Activated CD4-positive, CD25-positive, alpha-beta regulatory T cell treated with anti-CD3 and anti-CD28 coated beads, Interleukin-2, amount 50 U/mL, for 24 hours (primary cell): ENCODE results near the gene FAM72B.
"Not testable (repeated sequence)": the region's sequence is repeated elsewhere in the genome, so short reads cannot be mapped to it uniquely, and the experiment has no call there.

Experiments used
- ATAC-seq, 2 donors: fragments of 150-1000 bp; cut with Tn5 transposase; one replicate each; pipeline ENCODE4 v1.10.0; 2021; ENCODE audit warnings: mild to moderate bottlenecking in 1 of 2, moderate library complexity in 1 of 2

The FAM72B gene

DNA sequence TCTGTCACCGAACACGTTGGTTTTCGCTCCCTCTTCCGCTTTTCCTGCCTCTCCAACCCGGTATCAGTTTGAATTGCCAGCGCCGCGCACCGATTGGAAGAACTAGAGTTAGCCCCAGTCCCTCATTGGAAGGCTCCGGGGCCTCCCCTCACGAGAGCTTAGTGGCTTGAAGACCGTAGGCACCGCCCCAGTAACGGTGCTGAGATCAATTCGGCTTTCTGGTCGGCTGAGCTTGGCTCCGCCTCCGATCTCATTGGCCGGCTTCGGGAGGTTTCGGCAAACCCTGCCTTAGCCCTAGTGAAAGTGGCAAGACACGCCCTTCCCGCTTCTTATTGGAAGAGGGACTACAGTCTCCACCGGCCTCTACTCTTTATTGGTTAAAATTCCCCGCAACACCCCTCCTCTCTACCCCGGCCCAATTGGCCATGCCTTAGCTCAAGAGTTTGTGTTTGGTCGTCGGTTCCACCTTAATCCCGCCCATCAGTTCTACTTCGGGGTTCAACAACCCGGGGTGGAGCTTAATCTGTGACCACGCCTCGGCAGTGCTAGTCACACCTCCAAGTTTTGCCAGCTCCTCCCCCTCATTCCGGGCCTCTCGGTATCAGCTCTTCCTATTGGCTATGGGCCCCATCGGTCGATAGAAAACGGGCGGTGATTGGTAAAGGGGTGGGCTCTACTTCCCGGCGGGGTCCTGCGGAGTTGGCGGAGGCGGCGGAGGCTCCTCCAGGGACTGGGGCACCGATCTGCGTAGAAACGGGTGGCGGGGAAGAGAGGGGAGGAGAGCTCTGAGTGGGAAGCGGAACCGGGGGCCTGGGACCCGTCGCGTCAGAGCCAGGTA lies at the start of gene FAM72B, which contains the start of gene SRGAP2C:
TSS of gene FAM72B (minus strand) at position 51 of the 838 bp plus-strand sequence. CDS start 851 bp downstream, outside the sequence.
TSS of gene SRGAP2C (plus strand) at position 686 of the 838 bp plus-strand sequence. CDS start 2,472 bp downstream, outside the sequence.
- peak; percentile 86 to 90 for ATAC-seq

DNA sequence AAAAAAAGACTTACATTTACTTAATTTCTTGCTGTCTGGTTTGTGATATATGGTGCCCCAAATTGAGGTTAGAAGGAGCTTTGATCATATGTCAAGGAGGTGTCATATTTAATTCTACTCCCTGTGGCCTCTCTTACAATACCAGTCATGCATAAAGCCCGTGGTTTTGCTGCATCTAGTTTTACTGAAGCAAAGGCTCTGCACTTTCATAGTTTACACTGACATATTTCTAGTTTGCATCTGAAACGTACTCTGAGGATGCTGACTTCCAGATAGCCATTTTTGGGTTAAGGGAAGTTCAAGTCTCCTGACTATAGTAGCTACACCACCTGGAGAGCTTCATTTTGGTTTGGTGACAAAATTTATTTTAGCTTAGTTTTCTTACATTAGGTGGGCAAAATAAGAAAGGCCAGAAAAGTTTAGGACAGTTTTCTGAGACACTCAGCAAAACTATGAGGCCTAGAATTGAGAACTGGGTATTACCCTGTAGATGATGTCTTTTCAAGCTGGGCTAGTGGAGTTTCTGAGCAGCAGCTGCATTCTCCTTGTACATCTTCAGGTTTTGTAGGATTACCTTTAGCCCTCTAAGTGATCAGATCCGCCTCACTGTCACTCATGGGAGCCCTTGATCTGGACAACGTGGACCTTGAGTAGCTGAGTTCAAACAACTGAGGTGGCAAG lies 48.4 kb upstream of the FAM72B start:
- ATAC-seq = peak in 1 of 2 donors; percentile 30

DNA sequence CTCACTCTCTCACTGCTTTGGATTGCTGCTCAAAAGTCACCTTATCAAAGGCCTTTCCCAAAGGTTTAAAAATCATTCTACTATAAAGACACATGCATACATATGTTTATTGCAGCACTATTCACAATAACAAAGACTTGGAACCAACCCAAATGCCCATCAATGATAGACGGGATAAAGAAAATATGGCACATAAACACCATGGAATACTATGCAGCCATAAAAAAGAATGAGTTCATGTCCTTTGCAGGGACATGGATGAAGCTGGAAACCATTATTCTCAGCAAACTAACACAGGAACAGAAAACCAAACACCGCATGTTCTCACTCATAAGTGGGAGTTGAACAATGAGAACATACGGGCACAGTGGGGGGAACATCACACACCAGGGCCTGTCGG lies 46.5 kb upstream of the FAM72B start:
- not testable (repeated sequence) for ATAC-seq

DNA sequence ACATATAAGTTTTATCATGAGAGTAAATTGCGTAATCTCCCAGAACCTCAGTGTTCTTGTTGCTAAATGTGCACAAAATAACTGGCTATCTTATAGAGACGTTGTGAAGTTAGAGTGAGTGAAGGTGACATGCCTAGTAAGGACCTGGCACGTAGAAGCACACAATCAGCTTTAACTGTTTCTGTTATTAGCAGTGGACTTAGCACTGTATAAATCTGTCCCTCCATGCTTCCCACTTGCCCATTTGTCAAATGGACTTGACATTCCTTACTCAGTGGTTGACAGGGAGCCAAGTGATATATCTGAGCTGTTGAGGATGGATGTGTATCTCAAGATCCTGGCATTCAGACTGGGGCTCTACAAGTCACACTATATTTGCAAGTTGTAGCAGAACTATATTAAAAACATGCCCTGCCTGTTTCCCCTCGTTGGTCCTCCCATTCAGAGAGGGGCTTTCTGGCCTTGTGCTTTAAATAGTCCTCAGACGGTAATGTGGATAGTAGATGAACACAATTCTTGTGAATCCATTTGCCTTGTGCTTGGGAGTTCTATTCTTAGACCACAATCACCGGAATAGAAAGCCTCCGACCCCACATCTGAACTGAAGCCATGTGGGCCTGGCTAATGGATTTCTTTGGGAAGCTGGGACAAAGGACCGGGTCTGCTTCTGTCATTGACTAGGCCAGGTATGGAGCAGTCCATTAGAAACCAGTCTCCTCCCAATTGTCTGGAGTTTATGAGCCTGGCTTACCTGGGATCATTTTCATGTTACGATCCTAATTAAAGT lies 43.6 kb upstream of the FAM72B start:
- not testable (repeated sequence) for ATAC-seq

DNA sequence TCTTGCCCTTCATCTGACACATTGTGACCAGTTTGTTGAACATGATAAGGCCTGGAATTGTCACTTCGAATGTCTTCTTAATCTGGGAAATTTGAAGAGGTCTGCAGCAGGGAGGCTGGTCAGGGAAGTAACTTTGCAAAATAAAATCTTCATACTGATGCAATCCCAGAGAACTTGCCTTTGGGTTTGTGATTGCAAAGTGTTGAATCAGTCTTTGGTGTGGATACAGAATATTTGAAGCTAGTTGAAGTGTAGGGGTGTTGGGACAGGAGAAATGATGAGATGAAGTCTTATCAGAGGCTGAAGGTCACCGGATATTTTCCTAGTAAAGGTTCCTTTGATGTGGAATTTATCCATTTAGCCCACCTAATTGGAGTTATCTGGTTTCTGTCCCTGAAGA lies 42.8 kb upstream of the FAM72B start:
- ATAC-seq = not testable (repeated sequence)

- ATAC-seq = not testable (repeated sequence)
These were observed 42.3 kb upstream of the FAM72B start for GRCh38 chr1:121226295-121226904.

DNA sequence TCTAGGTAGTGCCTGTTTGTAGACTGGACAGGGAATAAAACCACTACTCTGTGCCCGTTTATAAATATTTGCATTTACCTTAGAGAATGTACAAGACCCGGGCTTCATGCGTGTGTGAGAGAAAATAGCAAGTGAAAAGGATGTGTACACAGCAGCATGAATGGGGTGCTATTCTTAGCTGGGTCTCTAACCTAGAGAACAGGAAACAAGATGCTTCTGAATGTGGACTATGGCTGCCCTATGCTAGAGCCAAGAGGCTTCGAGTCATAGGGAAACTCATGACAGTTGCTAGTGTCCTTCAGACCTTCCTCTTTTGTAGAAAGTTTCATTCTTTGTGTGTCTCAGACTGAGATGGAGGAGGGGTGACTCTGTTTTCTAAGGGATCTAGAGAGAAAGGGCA lies 40.6 kb upstream of the FAM72B start:
- peak; percentile 70 to 78 for ATAC-seq

DNA sequence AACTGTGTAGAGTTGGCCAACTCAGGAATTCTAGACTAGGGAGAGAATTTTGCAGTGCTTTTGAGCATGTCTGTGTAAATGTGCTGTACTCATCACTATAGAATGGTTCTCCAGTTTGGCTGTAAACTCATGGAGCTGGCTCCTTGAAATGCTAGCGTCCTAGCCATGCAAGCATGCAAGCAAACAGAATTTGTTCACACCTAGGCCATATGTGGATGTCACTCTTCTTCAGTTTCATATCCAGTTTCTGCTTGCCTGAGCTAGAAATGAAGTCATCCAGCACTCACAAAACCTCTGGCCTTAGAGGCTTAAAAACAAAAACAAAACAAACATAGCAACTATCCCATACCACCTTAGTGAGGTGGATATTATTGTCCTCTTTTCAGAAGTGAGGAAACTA lies 37.6 kb upstream of the FAM72B start:
- peak in 1 of 2 donors; percentile 28 for ATAC-seq

- not testable (repeated sequence) for ATAC-seq
These were observed 32.5 kb upstream of the FAM72B start for GRCh38 chr1:121216676-121217075.

DNA sequence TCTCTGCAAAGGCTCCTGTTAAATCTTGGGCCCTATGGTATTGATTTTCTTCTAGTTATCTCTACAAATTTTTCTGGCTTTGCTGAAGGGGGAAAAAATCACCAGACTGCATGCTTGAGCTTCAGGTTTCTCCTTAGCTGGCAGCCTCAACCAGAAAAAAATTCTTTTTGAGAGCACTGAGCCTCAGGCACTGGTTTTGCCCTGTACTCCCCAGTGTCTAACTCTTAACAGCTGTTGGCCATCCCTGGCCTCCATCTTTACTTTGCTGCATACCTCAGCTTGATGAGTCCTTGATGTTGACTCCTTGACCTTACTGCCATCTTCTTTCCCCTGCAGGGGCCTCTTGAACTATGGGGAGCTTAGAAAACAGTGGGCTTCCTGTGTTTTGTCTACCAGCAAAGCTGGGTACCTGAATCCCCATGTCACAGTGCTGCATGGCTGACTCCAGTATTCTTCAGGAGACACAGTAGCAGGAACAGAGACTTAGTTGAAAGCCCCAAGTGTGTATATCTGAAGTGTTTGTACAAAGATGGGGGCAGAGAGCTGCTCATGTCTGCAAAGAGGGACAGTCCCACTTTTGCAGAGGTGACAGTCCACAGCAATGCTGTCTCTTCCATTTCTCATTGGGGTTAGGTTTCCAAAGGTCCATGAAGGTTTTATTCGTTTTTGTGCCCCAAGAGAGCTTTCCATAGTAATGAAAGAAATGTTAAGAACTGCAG lies 31.7 kb upstream of the FAM72B start:
- not testable (repeated sequence) for ATAC-seq

DNA sequence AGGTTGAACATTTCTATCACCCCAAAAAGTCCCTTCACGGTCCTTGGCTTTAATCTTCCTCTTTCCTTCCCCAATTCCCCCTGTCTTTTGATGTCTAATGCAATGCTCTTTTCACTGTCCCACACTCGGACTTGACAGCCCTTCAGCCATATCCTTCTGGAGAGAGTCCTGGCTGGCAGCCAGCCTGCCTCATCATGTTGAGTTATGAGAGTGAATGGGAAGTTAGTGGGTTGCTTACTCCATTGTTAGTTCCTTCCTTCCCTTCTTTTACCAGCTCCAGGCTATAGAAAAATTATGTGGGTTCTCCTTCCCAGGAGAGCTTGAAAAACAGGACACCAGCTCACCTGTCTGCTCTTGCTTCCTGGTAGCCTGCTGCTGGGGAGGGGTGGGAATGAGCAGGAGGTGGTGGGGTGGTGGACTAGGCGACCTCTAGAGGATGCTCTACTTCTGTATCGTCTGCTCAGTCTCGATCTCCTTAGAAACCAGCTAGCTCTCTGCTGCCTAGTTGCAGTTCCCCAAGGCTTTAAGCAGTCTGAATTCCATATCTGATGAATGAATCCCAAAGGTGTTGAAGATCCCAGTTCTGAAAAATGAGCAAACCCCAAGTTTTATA lies 30.5 kb upstream of the FAM72B start:
- ATAC-seq = not testable (repeated sequence)

GRCh38 chr1:121213491-121213890 lies 29.4 kb upstream of the FAM72B start:
- not testable (repeated sequence) for ATAC-seq

DNA sequence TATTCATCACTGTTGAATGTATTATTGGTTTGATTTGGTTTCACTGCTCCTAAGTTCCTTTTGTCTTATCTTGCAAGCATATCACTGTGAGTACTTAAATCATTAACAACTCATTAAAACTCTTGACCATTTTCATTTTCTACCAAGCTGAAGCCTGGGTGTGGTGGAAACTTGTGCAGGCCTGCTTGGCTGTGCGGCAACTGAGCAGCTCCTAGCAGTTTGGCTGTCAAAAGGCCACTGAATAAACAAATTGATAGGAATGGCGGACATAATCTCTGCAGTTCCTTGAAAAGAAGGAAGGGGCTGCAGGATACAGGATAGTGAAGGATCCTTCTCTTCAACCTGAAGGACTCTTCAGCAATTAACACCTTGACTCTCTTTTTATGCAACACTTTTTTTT lies 26.6 kb upstream of the FAM72B start:
- not testable (repeated sequence) for ATAC-seq

DNA sequence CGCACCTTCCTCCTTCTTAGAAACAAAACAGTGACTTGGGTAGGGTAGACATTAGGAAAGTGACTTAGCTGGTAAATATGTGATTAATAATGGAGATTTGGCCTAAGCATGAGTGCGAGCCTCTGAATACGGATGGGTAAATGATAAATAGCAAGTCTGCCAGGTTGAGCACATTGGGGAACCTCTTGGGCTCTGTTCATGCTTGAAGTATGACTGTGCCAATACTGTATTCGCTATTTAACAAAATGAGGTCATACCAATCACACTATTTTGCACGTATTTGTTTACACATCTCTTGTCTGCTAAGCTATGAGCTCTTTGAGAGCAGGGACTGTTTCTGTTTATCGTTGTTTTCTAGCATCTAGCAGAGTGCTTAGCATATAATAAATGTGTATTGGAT lies 24.2 kb upstream of the FAM72B start:
- ATAC-seq = not testable (repeated sequence)

DNA sequence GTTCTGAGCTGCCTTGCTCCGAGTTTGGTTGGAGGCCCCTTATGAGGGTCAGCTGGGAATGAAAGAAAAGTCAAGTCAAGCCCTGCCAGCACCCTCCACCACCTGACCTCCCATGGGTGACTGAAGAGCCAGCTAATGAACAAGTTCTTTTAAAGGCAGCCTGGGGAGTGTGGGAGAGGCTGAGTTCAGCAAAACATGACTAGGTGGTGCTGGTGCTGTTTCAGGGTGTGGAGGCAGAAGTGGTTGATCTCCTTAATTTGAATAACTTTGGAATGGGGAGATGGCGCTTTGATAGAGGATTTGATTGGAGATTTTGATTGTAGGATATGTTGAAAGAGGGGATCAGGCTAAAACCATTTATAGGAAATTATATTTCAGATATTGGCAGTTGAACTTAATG lies 23.2 kb upstream of the FAM72B start:
- ATAC-seq = not testable (repeated sequence)

DNA sequence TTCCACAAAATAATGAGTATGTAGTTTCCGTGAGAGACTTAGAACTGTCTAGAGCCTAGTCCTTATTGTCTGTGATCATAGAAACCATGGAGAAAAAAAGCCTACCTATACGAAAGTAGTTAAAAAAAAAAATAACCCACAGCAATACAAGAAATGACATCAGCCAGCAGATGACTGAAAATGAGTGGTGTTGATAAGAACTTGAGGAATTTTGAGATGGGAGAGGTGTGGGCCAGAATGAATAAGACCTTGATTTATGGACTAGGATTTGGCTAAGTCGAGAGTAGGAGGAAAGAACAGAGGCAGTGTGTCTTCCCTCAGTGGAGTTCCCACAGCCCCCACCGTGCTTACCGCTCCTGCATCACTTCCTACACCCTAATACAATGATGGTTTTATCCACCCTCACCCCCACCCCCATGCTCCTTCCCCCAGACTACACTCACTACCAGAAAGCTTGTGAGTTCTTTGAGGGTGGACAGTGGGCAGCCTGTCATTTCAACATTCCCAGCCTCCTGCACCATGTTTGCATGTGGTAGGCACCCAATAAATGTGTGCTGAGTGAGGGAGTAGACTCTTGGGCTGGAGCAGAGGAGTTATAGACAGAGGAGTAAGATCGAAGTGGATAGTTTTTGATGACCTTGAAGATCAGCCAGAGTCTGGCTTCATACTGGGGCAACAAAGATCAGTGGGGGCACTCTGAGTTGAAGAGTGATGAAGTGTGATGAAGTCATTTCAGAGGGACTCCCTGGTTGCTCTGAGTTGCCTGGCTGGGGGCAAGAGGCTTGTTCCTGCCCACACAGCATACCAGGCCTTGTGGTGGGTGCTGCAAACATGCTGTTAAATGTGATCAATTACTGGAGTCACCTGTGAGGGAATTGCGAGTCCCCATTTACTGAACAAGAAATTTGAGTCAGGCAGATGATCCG lies 21.9 kb upstream of the FAM72B start:
- ATAC-seq = not testable (repeated sequence)

- not testable (repeated sequence) for ATAC-seq
These were observed 18.8 kb upstream of the FAM72B start for GRCh38 chr1:121202986-121203385.

DNA sequence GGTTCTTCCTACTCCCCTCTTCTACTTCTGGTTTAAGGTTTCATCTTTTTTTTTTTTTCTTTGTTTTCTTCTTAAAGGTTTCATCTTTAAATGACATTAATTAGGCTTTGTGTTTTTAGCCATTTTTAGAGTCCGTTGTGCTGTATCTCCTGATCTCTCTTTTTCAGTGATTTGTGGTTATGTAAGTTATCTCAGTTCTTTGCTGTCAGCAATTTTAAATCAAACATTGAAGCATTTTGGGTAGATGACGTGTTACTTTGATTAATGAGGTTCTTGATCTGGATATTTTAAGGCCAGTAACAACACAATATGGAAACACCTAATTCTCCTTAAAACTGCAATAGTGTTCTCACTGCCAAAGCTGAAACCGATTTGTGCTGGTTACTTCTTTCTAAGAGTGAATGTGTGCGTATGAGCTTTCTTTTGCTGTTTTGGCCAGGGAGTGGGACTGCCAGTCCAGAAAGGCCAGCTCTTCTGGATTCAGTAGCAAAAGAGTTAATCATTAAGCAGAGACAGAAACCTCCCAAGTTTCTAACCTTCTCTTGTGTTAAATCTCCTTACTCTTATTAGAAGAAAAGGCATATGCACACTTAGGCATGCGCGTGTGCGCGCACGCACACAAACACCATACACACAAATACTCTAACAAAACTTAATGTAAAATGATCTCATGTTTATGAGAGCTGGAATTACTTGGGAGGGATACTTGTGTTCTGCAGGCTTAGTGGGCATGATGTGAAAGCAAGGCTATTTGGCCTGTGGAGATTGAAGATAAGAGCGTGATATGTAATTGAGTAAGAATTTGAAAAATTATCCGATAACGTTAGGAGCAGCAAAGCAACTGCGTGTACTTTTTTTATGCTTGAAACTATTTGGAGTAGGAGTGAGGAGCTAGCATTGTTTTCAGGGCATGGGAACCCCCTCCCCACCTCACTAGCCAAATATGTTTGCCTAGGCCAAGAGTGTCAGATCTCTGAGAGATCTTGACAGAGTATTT lies 17.1 kb upstream of the FAM72B start:
- not testable (repeated sequence) for ATAC-seq

GRCh38 chr1:121200232-121200631 lies 16.1 kb upstream of the FAM72B start:
- ATAC-seq = not testable (repeated sequence)
